ENCODE data around the gene GBA3.

The GBA3 gene

GRCh38 chr4:22695917-22696316, 3.2 kb downstream of the GBA3 start:
- DNase-seq (ENCODE audit: low read depth), result no peak

GRCh38 chr4:22703912-22704311, 11.2 kb downstream of the GBA3 start:
- DNase-seq (ENCODE audit: low read depth), result no peak

GRCh38 chr4:22707390-22707789, 14.7 kb downstream of the GBA3 start:
- DNase-seq (ENCODE audit: low read depth), result no peak

- no peak for DNase-seq (ENCODE audit: low read depth)
Measured at GRCh38 chr4:22708961-22709360, 16.2 kb downstream of the GBA3 start.

GRCh38 chr4:22712105-22712504, 19.4 kb downstream of the GBA3 start:
- DNase-seq (ENCODE audit: low read depth), result no peak

- DNase-seq (ENCODE audit: low read depth), result no peak
Measured at GRCh38 chr4:22712529-22712928, 19.8 kb downstream of the GBA3 start.

- DNase-seq (ENCODE audit: low read depth), result no peak
Measured at GRCh38 chr4:22713841-22714240, 21.1 kb downstream of the GBA3 start.

- DNase-seq (ENCODE audit: low read depth), result no peak
Measured at GRCh38 chr4:22719218-22719617, 26.5 kb downstream of the GBA3 start.

GRCh38 chr4:22720091-22720490, 27.4 kb downstream of the GBA3 start:
- peak; percentile 3 for DNase-seq (ENCODE audit: low read depth)

- no peak for DNase-seq (ENCODE audit: low read depth)
Measured at GRCh38 chr4:22721204-22721603, 28.5 kb downstream of the GBA3 start.

- DNase-seq (ENCODE audit: low read depth), result no peak
Measured at GRCh38 chr4:22730021-22730420, 37.3 kb downstream of the GBA3 start.

- no peak for DNase-seq (ENCODE audit: low read depth)
Measured at GRCh38 chr4:22733816-22734215, 41.1 kb downstream of the GBA3 start.

- no peak for DNase-seq (ENCODE audit: low read depth)
Measured at GRCh38 chr4:22736912-22737311, 44.2 kb downstream of the GBA3 start.

GRCh38 chr4:22739968-22740367, 47.2 kb downstream of the GBA3 start:
- no peak for DNase-seq (ENCODE audit: low read depth)

GRCh38 chr4:22741744-22742143, 49.0 kb downstream of the GBA3 start:
- DNase-seq (ENCODE audit: low read depth), result no peak

GRCh38 chr4:22743290-22743689, 50.6 kb downstream of the GBA3 start:
- no peak for DNase-seq (ENCODE audit: low read depth)

- no peak for DNase-seq (ENCODE audit: low read depth)
Measured at GRCh38 chr4:22744478-22745062, 51.8 kb downstream of the GBA3 start.

GRCh38 chr4:22745234-22745633, 52.5 kb downstream of the GBA3 start:
- DNase-seq (ENCODE audit: low read depth), result no peak

GRCh38 chr4:22754116-22754515, 61.4 kb downstream of the GBA3 start:
- no peak for DNase-seq (ENCODE audit: low read depth)

- DNase-seq (ENCODE audit: low read depth), result no peak
Measured at GRCh38 chr4:22762548-22762947, 69.8 kb downstream of the GBA3 start.

GRCh38 chr4:22764183-22764582, 71.4 kb downstream of the GBA3 start:
- DNase-seq (ENCODE audit: low read depth), result no peak

GRCh38 chr4:22766068-22766467, 73.3 kb downstream of the GBA3 start:
- DNase-seq (ENCODE audit: low read depth), result no peak

GRCh38 chr4:22778547-22779163, 85.9 kb downstream of the GBA3 start:
- DNase-seq (ENCODE audit: low read depth), result no peak

GRCh38 chr4:22780317-22780716, 87.6 kb downstream of the GBA3 start:
- DNase-seq (ENCODE audit: low read depth), result no peak

All from HS-5 (cell line).